ENCODE data around the gene BANF2. TPM values are rescaled to one million over a fixed set of nuclear protein-coding genes. Genes with fewer than 3 reads are reported as not detected.

The BANF2 gene
- total RNA-seq, 1 experiment from 2014 or later = not detected

DNA sequence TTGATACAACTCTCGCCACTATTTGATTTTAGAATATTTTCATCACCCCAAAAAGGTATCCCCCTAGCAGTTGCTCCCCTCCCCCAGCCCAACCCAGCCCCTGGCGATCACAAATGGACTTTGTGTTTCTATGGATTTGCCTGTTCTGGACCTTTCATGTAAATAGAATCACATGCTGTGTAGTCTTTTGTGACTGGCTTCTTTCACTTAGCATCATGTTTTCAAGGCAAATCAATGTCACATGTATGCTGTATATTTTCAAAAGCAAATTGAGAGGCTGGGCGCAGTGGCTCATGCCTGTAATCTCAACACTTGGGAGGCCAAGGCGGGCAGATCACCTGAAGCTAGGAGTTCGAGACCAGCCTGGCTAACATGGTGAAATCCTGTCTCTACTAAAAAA, 48.5 kb downstream of the BANF2 start:
- ChIA-PET POLR2A (no interaction called here), CTCF (no interaction called here), RAD21 (ENCODE audit: low non-redundant PET in 1 of 2, low total read pairs in 2 of 2, uncharacterized antibody in 2 of 2, unreplicated experiment in 2 of 2) (no interaction called here)
- ATAC-seq = no peak
- Histone ChIP-seq H2AFZ (ENCODE audit: low read depth, low read length, poor library complexity, severe bottlenecking) (no peak overlapping the region), H3K4me1 (ENCODE audit: control insufficient read depth in 1 of 2, insufficient read depth in 2 of 2, low read length in 2 of 2) (peaks cover 8 to 19% of the 10 kb centered on the region in 2 experiments; a peak in 3 of 4 replicates), H4K20me1 (ENCODE audit: insufficient read depth) (no peaks in the 10 kb centered on the region), H3K9me3 (ENCODE audit: control insufficient read depth in 1 of 2, insufficient read depth in 1 of 2, low read depth in 1 of 2, low read length in 2 of 2) (no peaks in the 10 kb centered on the region), H3K9me2 (ENCODE audit: insufficient read depth) (no peaks in the 10 kb centered on the region), H3K4me3 (replicated peaks in 1 of 2; ENCODE audit: low read depth in 1 of 2, low read length in 2 of 2) (no peak overlapping the region), H3K9ac (ENCODE audit: low read length) (no peak overlapping the region), H3K36me3 (ENCODE audit: control insufficient read depth in 1 of 2, insufficient read depth in 2 of 2, low read length in 2 of 2) (no peaks in the 10 kb centered on the region), H3K27me3 (ENCODE audit: insufficient read depth, low read length) (no peaks in the 10 kb centered on the region), H3K79me2 (ENCODE audit: insufficient read depth, low read length) (no peaks in the 10 kb centered on the region), H3K27ac (ENCODE audit: low read depth, low read length) (no peak overlapping the region), H3K4me2 (ENCODE audit: low read length) (peak overlapping the region; percentile 67; the same call in 1 of the 2 replicates)
- intact Hi-C loops (cut with micrococcal nuclease) = no loop called here
- no peak for DNase-seq (ENCODE audit: low read depth, low spot score)
- no TSS peak for BruUV-seq (replicated peaks)
- TF ChIP-seq FOSL1 (IDR thresholded peaks at IDR 0.05; ENCODE audit: low read depth) = no peak
- TF ChIP-seq, protein P1, sequence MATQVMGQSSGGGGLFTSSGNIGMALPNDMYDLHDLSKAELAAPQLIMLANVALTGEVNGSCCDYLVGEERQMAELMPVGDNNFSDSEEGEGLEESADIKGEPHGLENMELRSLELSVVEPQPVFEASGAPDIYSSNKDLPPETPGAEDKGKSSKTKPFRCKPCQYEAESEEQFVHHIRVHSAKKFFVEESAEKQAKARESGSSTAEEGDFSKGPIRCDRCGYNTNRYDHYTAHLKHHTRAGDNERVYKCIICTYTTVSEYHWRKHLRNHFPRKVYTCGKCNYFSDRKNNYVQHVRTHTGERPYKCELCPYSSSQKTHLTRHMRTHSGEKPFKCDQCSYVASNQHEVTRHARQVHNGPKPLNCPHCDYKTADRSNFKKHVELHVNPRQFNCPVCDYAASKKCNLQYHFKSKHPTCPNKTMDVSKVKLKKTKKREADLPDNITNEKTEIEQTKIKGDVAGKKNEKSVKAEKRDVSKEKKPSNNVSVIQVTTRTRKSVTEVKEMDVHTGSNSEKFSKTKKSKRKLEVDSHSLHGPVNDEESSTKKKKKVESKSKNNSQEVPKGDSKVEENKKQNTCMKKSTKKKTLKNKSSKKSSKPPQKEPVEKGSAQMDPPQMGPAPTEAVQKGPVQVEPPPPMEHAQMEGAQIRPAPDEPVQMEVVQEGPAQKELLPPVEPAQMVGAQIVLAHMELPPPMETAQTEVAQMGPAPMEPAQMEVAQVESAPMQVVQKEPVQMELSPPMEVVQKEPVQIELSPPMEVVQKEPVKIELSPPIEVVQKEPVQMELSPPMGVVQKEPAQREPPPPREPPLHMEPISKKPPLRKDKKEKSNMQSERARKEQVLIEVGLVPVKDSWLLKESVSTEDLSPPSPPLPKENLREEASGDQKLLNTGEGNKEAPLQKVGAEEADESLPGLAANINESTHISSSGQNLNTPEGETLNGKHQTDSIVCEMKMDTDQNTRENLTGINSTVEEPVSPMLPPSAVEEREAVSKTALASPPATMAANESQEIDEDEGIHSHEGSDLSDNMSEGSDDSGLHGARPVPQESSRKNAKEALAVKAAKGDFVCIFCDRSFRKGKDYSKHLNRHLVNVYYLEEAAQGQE (IDR thresholded peaks at IDR 0.05; ENCODE audit: low read depth) = no peak
- TF ChIP-seq EZH2phosphoT487 (IDR thresholded peaks at IDR 0.05; ENCODE audit: borderline replicate concordance) = no peak
- TF ChIP-seq, protein P2, sequence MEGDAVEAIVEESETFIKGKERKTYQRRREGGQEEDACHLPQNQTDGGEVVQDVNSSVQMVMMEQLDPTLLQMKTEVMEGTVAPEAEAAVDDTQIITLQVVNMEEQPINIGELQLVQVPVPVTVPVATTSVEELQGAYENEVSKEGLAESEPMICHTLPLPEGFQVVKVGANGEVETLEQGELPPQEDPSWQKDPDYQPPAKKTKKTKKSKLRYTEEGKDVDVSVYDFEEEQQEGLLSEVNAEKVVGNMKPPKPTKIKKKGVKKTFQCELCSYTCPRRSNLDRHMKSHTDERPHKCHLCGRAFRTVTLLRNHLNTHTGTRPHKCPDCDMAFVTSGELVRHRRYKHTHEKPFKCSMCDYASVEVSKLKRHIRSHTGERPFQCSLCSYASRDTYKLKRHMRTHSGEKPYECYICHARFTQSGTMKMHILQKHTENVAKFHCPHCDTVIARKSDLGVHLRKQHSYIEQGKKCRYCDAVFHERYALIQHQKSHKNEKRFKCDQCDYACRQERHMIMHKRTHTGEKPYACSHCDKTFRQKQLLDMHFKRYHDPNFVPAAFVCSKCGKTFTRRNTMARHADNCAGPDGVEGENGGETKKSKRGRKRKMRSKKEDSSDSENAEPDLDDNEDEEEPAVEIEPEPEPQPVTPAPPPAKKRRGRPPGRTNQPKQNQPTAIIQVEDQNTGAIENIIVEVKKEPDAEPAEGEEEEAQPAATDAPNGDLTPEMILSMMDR (IDR thresholded peaks at IDR 0.05 in 2 of 3, conservative IDR thresholded peaks at IDR 0.05 in 1 of 3; ENCODE audit: borderline replicate concordance in 1 of 3, insufficient read depth in 1 of 3, low read depth in 2 of 3, low read length in 2 of 3) = no peak
- no peak for TF ChIP-seq EZH2 (IDR thresholded peaks at IDR 0.05)
- TF ChIP-seq ELF1 (IDR thresholded peaks at IDR 0.05; ENCODE audit: borderline replicate concordance, low read depth) = no peak
- TF ChIP-seq YY1 (IDR thresholded peaks at IDR 0.05; ENCODE audit: extremely low read depth, insufficient replicate concordance, low read depth, low read length) = no peak
- TF ChIP-seq TCF7L2 (IDR thresholded peaks at IDR 0.05; ENCODE audit: borderline replicate concordance, extremely low read depth, insufficient read depth, insufficient read length) = no peak
- TF ChIP-seq SRF (IDR thresholded peaks at IDR 0.05; ENCODE audit: low read depth) = no peak
- no peak for TF ChIP-seq JUND (IDR thresholded peaks at IDR 0.05)
- TF ChIP-seq, protein P3, sequence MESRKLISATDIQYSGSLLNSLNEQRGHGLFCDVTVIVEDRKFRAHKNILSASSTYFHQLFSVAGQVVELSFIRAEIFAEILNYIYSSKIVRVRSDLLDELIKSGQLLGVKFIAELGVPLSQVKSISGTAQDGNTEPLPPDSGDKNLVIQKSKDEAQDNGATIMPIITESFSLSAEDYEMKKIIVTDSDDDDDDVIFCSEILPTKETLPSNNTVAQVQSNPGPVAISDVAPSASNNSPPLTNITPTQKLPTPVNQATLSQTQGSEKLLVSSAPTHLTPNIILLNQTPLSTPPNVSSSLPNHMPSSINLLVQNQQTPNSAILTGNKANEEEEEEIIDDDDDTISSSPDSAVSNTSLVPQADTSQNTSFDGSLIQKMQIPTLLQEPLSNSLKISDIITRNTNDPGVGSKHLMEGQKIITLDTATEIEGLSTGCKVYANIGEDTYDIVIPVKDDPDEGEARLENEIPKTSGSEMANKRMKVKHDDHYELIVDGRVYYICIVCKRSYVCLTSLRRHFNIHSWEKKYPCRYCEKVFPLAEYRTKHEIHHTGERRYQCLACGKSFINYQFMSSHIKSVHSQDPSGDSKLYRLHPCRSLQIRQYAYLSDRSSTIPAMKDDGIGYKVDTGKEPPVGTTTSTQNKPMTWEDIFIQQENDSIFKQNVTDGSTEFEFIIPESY (IDR thresholded peaks at IDR 0.05; ENCODE audit: extremely low read depth, insufficient replicate concordance, low read length) = no peak
- TF ChIP-seq, protein P4, sequence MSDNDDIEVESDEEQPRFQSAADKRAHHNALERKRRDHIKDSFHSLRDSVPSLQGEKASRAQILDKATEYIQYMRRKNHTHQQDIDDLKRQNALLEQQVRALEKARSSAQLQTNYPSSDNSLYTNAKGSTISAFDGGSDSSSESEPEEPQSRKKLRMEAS (IDR thresholded peaks at IDR 0.05) = no peak
- no peak for TF ChIP-seq ZFX (IDR thresholded peaks at IDR 0.05)
- no peak for TF ChIP-seq ZNF274 (IDR thresholded peaks at IDR 0.05; ENCODE audit: low read depth, low read length)
- TF ChIP-seq, protein P5, sequence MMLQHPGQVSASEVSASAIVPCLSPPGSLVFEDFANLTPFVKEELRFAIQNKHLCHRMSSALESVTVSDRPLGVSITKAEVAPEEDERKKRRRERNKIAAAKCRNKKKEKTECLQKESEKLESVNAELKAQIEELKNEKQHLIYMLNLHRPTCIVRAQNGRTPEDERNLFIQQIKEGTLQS (IDR thresholded peaks at IDR 0.05) = no peak
- TF ChIP-seq EGR1 (IDR thresholded peaks at IDR 0.05; ENCODE audit: low read depth) = no peak

Measured in HCT116 (cell line).